HG03571 (cell line): ENCODE results near the gene OPRM1.
A peak's percentile ranks its signal among the peaks of the same experiment; 100 is the strongest.
"Not testable (repeated sequence)": the region's sequence is repeated elsewhere in the genome, so short reads cannot be mapped to it uniquely, and the experiment has no call there.

ENCODE experiments used
- ATAC-seq: cut with Tn5 transposase; IDR thresholded peaks from one replicate; pipeline ENCODE4 v1.9.1; 2021; ENCODE audit not compliant: unreplicated experiment

The OPRM1 gene

GRCh38 chr6:154236646-154237301 lies 197.7 kb downstream of the OPRM1 start:
- no peak for ATAC-seq

GRCh38 chr6:154238831-154239230 lies 199.8 kb downstream of the OPRM1 start:
- ATAC-seq, result no peak

DNA sequence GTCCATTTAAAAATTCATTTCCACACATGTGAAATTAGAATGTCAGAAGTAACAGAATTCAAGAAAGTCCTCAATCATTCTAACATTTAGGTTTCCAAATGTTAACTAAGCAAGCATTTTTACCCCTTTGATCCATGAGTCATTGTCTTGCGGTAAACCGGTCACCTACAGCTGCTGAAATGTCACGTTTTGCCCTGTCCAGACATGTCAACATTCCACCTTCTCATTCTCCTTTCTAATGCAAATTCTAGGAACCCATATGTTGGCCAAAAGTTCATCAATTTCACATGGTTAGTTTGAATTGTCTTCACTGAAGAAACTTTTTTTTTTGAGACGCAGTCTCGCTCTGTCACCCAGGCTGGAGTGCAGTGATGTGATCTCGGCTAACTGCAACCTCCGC lies 200.4 kb downstream of the OPRM1 start:
- no peak for ATAC-seq

GRCh38 chr6:154241061-154241460 lies 202.0 kb downstream of the OPRM1 start:
- ATAC-seq, result not testable (repeated sequence)

DNA sequence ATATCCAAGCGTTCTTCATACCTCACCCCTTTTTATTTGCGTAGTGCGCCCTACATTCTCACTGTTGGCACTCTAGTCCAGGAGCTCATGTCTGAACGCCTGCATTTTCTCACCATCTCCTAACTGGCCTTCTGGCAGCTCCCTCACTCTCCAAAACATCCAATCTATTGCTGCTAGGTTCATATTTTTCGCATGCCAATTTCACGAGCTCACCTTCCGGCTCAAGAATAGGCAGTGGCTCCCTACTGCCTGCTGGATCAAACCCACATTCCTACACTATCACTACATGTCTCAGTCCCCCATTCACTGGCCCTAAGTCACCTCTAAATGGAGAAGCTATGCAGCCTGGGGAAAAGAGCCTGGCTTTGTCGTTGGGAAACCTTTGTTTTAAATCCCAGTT lies 202.5 kb downstream of the OPRM1 start:
- no peak for ATAC-seq

DNA sequence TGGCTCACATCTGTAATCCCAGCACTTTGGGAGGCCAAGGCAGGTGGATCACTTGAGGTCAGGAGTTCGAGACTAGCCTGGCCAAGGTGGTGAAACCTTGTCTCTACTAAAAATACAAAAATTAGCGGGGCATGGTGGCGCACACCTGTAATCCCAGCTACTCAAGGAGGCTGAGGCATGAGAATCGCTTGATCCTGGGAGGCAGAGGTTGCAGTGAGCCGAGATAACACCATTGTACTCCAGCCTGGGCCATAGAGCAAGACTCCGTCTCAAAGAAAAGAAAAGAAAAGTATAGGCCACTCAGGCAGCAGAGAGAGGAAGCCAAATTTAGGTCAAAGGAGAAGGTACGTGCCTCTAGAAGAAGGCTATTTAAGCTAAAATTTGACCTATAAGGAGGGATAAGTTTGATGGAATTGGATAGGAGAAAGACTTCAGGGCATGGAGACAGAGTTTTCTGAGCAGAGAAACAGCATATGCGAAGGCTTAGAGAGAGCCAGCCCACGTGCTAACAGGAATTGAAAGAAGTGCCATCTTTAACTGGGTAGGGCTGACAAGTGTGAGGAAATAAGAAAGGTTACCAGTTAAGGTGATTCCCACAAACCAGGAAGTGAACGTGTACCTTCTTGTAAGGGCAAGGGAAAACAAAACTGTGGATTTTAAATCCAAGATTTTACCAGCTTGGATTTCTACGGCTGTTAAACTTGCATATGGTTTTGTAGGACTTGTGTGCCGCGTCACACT lies 203.7 kb downstream of the OPRM1 start:
- ATAC-seq, result no peak

DNA sequence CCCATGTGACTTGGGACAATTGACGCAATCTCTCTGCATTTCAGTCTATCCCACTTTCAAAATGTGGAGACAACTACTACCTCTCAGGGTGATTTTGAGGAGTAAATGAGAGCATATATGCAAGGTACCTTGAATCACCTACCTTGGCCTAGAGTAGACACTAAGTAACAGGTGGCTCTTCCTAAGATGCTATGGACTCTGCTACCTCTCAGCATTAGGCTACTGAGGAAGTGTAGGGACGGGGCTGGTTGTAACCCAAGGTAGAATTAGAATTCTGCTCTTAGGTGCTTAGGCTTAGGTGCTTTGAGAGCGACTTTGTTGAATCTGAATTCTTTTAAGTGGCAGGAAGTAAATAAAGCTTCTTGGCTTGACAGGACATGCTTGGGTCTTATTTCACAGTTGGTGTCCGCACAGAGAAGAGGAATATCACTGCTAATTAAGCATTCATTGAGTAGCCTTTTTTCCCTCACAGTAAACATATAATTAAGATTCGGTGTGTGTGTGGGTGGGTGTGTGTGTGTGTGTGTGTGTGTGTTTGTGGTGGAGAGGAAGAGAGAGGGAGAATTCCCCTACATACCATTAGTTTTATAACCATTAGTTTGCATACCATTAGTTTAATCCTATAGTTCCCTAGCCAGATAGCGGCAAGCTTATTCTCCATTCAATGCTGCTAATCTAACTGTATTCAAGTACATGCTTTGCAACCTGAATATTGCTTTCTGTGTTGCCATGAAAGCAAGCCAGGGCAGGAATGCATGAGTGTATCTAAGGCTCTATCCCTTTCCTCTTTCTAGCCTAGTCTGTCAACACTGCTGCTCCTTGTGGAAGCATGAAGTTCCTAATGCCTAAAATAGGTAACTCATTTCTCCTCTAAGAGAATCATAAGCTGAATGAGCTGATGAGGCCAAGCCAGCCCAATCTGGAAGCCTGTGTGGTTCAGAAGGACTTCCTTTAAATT lies 205.0 kb downstream of the OPRM1 start:
- ATAC-seq, result no peak

GRCh38 chr6:154245506-154245905 lies 206.5 kb downstream of the OPRM1 start:
- ATAC-seq, result no peak

DNA sequence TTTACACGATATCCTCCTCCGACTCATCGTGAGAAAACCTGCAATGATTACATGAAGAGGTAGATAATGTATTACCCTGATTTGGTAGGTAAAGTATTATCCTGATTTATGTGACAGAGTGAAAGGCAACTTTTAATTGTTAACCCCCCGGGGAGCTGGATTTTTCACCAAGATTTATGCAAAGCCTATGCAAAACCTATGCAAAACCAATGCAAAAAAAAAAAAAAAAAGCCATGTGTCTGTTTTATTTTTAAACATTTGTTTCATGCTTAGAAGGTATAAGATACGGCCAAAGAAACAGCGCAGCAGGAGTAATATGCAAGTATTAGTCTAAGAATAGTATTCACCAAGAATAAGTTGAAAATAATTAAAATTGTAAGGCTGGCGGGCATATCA lies 207.7 kb downstream of the OPRM1 start:
- ATAC-seq, result no peak

DNA sequence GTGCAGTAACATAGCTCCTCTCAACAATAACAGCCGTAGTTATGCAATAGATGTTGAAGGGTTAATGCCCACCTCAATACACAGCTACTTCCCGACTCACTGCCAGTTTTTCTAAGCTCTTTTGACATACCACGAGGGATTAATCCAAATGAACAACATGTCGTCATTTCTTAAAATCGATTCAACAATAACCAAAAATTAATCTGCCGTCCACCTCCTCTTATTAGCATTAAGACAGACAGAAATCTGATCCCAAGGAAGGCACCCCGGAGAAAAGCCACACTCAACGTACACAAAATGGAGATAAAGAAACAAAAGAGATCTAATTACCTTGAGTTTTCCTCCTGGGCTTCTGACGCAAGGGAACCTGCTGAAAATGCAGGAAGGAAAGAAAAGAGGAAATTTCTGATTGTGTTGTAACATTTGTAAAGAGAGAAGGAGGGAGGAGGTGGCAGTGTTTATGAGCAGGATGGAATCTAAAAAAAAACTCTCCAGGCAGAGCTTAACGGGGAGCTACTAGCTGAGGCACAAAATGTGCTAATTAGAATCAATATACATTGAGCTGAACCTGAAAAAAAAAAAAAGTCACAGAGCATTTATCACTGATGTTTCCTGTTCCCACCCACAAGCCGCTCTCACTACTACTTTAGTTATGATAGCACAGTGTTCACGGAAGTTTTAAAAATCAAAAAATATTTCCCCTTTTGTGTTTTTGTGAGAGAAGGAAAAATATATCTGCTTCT lies 208.2 kb downstream of the OPRM1 start:
- peak; percentile 30 for ATAC-seq

GRCh38 chr6:154249499-154250298 lies 210.7 kb downstream of the OPRM1 start:
- peak; percentile 65 for ATAC-seq

- no peak for ATAC-seq
Observed at GRCh38 chr6:154251116-154251515, 212.1 kb downstream of the OPRM1 start.

GRCh38 chr6:154252678-154253077 lies 213.6 kb downstream of the OPRM1 start:
- ATAC-seq, result no peak

DNA sequence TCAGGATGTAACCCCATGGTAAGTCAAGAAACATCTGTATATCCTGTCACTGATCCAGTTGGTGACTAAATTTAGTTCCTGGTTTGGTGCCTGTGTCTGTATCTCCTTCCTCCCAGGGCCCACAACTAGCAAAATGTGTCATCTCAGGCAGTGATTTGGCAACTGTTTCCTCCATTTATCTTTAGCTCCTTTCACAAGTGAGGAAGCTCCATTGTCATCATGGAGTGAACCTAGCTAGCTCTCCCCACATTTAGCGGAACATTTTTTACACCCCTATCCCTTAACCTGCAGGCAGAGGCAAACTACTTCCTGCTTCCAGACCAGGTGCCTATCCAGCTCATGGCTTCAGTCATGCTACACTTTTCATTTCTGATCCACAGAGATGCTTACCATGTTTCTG lies 218.0 kb downstream of the OPRM1 start:
- ATAC-seq, result no peak

- ATAC-seq, result peak; percentile 86
Observed at GRCh38 chr6:154258064-154258757, 219.2 kb downstream of the OPRM1 start.

GRCh38 chr6:154261688-154262397 lies 222.8 kb downstream of the OPRM1 start:
- no peak for ATAC-seq

- ATAC-seq, result no peak
Observed at GRCh38 chr6:154266560-154267099, 227.6 kb downstream of the OPRM1 start.

- no peak for ATAC-seq
Observed at GRCh38 chr6:154267508-154268106, 228.6 kb downstream of the OPRM1 start.
